Liver (tissue), 9 donors: Measurements from ENCODE around the gene DCT. TPM values are rescaled to one million over a fixed set of nuclear protein-coding genes. Genes with fewer than 3 reads are reported as not detected.

Source experiments
- DNase-seq: peaks from one replicate; pipeline ENCODE4 v3.0.0-alpha.2; 2017; ENCODE audit warnings: low spot score
- H3K27ac ChIP-seq, 2 donors: one replicate each; pipeline ENCODE4 v1.7.0; 2013; ENCODE audit warnings: inconsistent platforms in 2 of 2, low read length in 2 of 2, control low read depth in 1 of 2, low read depth in 1 of 2, mild to moderate bottlenecking in 1 of 2
- H3K27me3 ChIP-seq, 4 donors: one replicate each; pipeline versions ENCODE4 v1.6.1 to v1.7.0; 2013; ENCODE audit warnings: low read length in 3 of 4, inconsistent platforms in 1 of 4, mild to moderate bottlenecking in 1 of 4, moderate library complexity in 1 of 4; ENCODE audit not compliant: control insufficient read depth in 4 of 4, insufficient read depth in 4 of 4
- H3K36me3 ChIP-seq, 4 donors: one replicate each; pipeline versions ENCODE4 v1.6.1 to v1.7.0; 2013; ENCODE audit warnings: low read length in 3 of 4, mild to moderate bottlenecking in 3 of 4, low read depth in 1 of 4, moderate library complexity in 1 of 4; ENCODE audit not compliant: control insufficient read depth in 4 of 4, insufficient read depth in 3 of 4
- H3K4me1 ChIP-seq, 4 donors: one replicate each; pipeline versions ENCODE4 v1.6.1 to v1.7.0; 2013; ENCODE audit warnings: low read length in 3 of 4, mild to moderate bottlenecking in 3 of 4, moderate library complexity in 1 of 4; ENCODE audit not compliant: control insufficient read depth in 4 of 4, insufficient read depth in 4 of 4
- H3K4me3 ChIP-seq, 3 donors: one replicate each; pipeline versions ENCODE4 v1.6.1 to v1.7.0; 2013; ENCODE audit warnings: low read length in 3 of 3, control low read depth in 1 of 3, low read depth in 1 of 3, mild to moderate bottlenecking in 1 of 3
- H3K9ac ChIP-seq, 2 donors: one replicate each; pipeline ENCODE4 v1.7.0; 2013; ENCODE audit warnings: low read length in 2 of 2, mild to moderate bottlenecking in 2 of 2, moderate library complexity in 2 of 2, control low read depth in 1 of 2, low read depth in 1 of 2
- H3K9me3 ChIP-seq, 4 donors: one replicate each; pipeline versions ENCODE4 v1.6.1 to v1.7.0; 2013; ENCODE audit warnings: low read length in 3 of 4; ENCODE audit not compliant: control insufficient read depth in 4 of 4
- EGR1 ChIP-seq, 2 donors: IDR thresholded peaks; 2 replicates each; pipeline ENCODE4 v1.6.1; 2016 to 2018; ENCODE audit warnings: antibody characterized with exemption in 2 of 2, low read depth in 2 of 2
- FOXA1 ChIP-seq: IDR thresholded peaks from 2 replicates; pipeline ENCODE4 v1.6.1; 2016; ENCODE audit warnings: antibody characterized with exemption
- FOXA2 ChIP-seq: IDR thresholded peaks from 2 replicates; pipeline ENCODE4 v1.6.1; 2016; ENCODE audit warnings: antibody characterized with exemption
- GABPA ChIP-seq, 2 donors: IDR thresholded peaks in 1 of 2; conservative IDR thresholded peaks in 1 of 2; 2 replicates each; pipeline ENCODE4 v1.6.1; 2016; ENCODE audit warnings: antibody characterized with exemption in 2 of 2, mild to moderate bottlenecking in 1 of 2, moderate library complexity in 1 of 2
- HNF4A ChIP-seq, 2 donors: conservative IDR thresholded peaks; 2 replicates each; pipeline ENCODE4 v1.6.1; 2016; ENCODE audit warnings: antibody characterized with exemption in 2 of 2, mild to moderate bottlenecking in 2 of 2
- HNF4G ChIP-seq: IDR thresholded peaks from 2 replicates; pipeline ENCODE4 v1.6.1; 2016; ENCODE audit warnings: antibody characterized with exemption
- JUND ChIP-seq, 2 donors: IDR thresholded peaks; 2 replicates each; pipeline ENCODE4 v1.6.1; 2016; ENCODE audit warnings: antibody characterized with exemption in 2 of 2
- NR2F2 ChIP-seq: IDR thresholded peaks from 2 replicates; pipeline ENCODE4 v1.6.1; 2016; ENCODE audit warnings: antibody characterized with exemption
- RAD21 ChIP-seq, 2 donors: IDR thresholded peaks; 2 replicates each; pipeline ENCODE4 v1.6.1; 2016; ENCODE audit warnings: antibody characterized with exemption in 2 of 2, mild to moderate bottlenecking in 2 of 2
- RXRA ChIP-seq, 2 donors: IDR thresholded peaks; 2 replicates each; pipeline ENCODE4 v1.6.1; 2017 to 2018; ENCODE audit warnings: antibody characterized with exemption in 2 of 2, mild to moderate bottlenecking in 1 of 2
- SP1 ChIP-seq: IDR thresholded peaks from 2 replicates; pipeline ENCODE4 v1.6.1; 2018; ENCODE audit warnings: antibody characterized with exemption, mild to moderate bottlenecking
- YY1 ChIP-seq: IDR thresholded peaks from 2 replicates; pipeline ENCODE4 v1.6.1; 2016; ENCODE audit warnings: antibody characterized with exemption, mild to moderate bottlenecking
- WGBS: extraction: QIAGEN DNeasy Blood & Tissue Kit; methylation state at CpG from one replicate; pipeline ENCODE4 v1.1.7; 2013; 5-methylcytosine and 5-hydroxymethylcytosine counted together
- polyA plus RNA-seq, 2 donors: library from polyadenylated mRNA; stranded (reverse) in 1 of 2; unstranded in 1 of 2; fragments of 200-250 nt in 1 of 2; fragments of >200 nt in 1 of 2; fragmentation: Nextera tagmentation in 1 of 2; extraction: Ambion mirVana in 1 of 2; gene quantifications; one replicate each; pipeline versions ENCODE4 v1.2.1 to v1.2.3, GENCODE V29; 2013 to 2015
- total RNA-seq, 2 donors: library from RNA; depleted of rRNA; stranded (reverse); fragments of >200 nt; gene quantifications; one replicate each; pipeline ENCODE4 v1.2.3, GENCODE V29; 2014
- TF ChIP-seq, protein P1 (sequence below): IDR thresholded peaks from 2 replicates; pipeline ENCODE4 v1.6.1; 2016; ENCODE audit warnings: antibody characterized with exemption
- TF ChIP-seq, protein P2 (sequence below): fragments of 150-350 bp; IDR thresholded peaks from 2 replicates; pipeline ENCODE4 v1.5.1; 2017; ENCODE audit warnings: improper control_type of control experiment, low read depth, low read length; ENCODE audit not compliant: missing input control
- TF ChIP-seq, protein P3 (sequence below): IDR thresholded peaks from 2 replicates; pipeline ENCODE4 v1.6.1; 2016; ENCODE audit warnings: antibody characterized with exemption
- TF ChIP-seq, protein P4 (sequence below): IDR thresholded peaks from 2 replicates; pipeline ENCODE4 v1.6.1; 2016; ENCODE audit warnings: antibody characterized with exemption
- TF ChIP-seq, protein P5 (sequence below): IDR thresholded peaks from 2 replicates; pipeline ENCODE4 v1.6.1; 2016; ENCODE audit warnings: antibody characterized with exemption, mild to moderate bottlenecking
- donor health status: healthy.
- donor health status: healthy.
- donor health status: healthy.
- donor health status: healthy.
- donor health status: healthy.

The DCT gene
- total and polyA plus RNA-seq, 4 donors: 0.08 to 0.19 TPM; not detected in 2

DNA sequence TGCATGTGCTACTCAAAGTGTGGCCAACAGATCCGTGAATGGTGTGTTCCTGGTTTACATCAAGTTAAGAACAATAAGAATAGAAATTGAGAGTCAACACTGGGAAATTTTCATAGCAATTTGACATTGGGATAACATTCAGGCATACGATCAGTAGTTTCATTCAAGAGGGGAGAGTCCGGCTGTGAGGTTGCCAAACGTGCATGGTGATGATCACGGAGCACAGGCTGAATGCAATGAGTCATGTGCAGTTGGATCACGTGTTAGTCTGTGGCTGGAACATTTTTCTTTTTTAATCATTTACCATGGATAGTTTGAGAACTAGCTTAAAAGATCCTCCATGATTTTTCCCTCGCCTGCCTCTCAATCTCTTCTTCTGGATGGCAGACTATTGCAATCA is 2.5 kb upstream of the DCT start:
- Histone ChIP-seq H3K9ac (no peak overlapping the region), H3K36me3 (no peaks in the 10 kb centered on the region), H3K9me3 (no peaks in the 10 kb centered on the region), H3K27ac (no peak overlapping the region), H3K27me3 (no peaks in the 10 kb centered on the region), H3K4me3 (no peak overlapping the region), H3K4me1 (no peaks in the 10 kb centered on the region)
- DNase-seq: no peak
- 79% methylated on average over 7 of the region's 7 CpGs for WGBS
- no peak for TF ChIP-seq GABPA (IDR thresholded peaks at IDR 0.05 in 1 of 2, conservative IDR thresholded peaks at IDR 0.05 in 1 of 2)
- no peak for TF ChIP-seq RAD21 (IDR thresholded peaks at IDR 0.05)
- no peak for TF ChIP-seq FOXA1
- TF ChIP-seq SP1: no peak
- TF ChIP-seq EGR1 (IDR thresholded peaks at IDR 0.05; ENCODE audit: low read depth in 2 of 2): no peak
- TF ChIP-seq, protein P1, sequence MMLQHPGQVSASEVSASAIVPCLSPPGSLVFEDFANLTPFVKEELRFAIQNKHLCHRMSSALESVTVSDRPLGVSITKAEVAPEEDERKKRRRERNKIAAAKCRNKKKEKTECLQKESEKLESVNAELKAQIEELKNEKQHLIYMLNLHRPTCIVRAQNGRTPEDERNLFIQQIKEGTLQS: no peak
- no peak for TF ChIP-seq JUND (IDR thresholded peaks at IDR 0.05)
- TF ChIP-seq RXRA (IDR thresholded peaks at IDR 0.05): no peak
- TF ChIP-seq, protein P2, sequence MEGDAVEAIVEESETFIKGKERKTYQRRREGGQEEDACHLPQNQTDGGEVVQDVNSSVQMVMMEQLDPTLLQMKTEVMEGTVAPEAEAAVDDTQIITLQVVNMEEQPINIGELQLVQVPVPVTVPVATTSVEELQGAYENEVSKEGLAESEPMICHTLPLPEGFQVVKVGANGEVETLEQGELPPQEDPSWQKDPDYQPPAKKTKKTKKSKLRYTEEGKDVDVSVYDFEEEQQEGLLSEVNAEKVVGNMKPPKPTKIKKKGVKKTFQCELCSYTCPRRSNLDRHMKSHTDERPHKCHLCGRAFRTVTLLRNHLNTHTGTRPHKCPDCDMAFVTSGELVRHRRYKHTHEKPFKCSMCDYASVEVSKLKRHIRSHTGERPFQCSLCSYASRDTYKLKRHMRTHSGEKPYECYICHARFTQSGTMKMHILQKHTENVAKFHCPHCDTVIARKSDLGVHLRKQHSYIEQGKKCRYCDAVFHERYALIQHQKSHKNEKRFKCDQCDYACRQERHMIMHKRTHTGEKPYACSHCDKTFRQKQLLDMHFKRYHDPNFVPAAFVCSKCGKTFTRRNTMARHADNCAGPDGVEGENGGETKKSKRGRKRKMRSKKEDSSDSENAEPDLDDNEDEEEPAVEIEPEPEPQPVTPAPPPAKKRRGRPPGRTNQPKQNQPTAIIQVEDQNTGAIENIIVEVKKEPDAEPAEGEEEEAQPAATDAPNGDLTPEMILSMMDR: no peak
- TF ChIP-seq YY1: no peak
- no peak for TF ChIP-seq FOXA2

DNA sequence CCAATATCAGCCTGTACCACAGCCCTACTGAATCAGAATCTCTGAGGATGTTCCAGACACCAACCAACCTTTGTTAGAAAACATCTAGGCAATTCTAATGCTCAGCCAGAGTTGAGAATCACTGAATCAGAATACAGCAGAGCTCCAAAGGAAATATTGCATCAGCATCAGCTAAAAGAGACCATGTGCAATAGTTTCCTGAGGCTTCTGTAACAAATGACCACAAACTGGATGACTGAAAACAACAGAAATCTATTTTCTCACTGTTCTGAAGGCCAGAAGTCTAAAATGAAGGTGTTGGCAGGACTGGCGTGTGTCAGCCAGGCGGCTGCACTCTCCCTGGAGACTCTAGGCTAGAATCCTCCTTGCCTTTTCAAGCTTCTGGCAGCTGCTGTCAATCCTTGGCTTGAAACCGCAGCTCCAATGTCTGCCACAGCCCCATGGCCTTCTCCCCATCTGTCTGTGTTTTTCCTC is 1.2 kb upstream of the DCT start:
- Histone ChIP-seq H3K27ac (no peak overlapping the region), H3K27me3 (no peaks in the 10 kb centered on the region), H3K9ac (no peak overlapping the region), H3K4me1 (no peaks in the 10 kb centered on the region), H3K36me3 (no peaks in the 10 kb centered on the region), H3K9me3 (no peaks in the 10 kb centered on the region), H3K4me3 (no peak overlapping the region)
- no peak for DNase-seq
- TF ChIP-seq RAD21 (IDR thresholded peaks at IDR 0.05): no peak
- no peak for TF ChIP-seq GABPA (IDR thresholded peaks at IDR 0.05 in 1 of 2, conservative IDR thresholded peaks at IDR 0.05 in 1 of 2)
- no peak for TF ChIP-seq NR2F2
- TF ChIP-seq, protein P3, sequence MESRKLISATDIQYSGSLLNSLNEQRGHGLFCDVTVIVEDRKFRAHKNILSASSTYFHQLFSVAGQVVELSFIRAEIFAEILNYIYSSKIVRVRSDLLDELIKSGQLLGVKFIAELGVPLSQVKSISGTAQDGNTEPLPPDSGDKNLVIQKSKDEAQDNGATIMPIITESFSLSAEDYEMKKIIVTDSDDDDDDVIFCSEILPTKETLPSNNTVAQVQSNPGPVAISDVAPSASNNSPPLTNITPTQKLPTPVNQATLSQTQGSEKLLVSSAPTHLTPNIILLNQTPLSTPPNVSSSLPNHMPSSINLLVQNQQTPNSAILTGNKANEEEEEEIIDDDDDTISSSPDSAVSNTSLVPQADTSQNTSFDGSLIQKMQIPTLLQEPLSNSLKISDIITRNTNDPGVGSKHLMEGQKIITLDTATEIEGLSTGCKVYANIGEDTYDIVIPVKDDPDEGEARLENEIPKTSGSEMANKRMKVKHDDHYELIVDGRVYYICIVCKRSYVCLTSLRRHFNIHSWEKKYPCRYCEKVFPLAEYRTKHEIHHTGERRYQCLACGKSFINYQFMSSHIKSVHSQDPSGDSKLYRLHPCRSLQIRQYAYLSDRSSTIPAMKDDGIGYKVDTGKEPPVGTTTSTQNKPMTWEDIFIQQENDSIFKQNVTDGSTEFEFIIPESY: no peak
- TF ChIP-seq, protein P4, sequence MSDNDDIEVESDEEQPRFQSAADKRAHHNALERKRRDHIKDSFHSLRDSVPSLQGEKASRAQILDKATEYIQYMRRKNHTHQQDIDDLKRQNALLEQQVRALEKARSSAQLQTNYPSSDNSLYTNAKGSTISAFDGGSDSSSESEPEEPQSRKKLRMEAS: no peak
- TF ChIP-seq HNF4A (conservative IDR thresholded peaks at IDR 0.05): no peak
- TF ChIP-seq, protein P1: no peak
- TF ChIP-seq, protein P5, sequence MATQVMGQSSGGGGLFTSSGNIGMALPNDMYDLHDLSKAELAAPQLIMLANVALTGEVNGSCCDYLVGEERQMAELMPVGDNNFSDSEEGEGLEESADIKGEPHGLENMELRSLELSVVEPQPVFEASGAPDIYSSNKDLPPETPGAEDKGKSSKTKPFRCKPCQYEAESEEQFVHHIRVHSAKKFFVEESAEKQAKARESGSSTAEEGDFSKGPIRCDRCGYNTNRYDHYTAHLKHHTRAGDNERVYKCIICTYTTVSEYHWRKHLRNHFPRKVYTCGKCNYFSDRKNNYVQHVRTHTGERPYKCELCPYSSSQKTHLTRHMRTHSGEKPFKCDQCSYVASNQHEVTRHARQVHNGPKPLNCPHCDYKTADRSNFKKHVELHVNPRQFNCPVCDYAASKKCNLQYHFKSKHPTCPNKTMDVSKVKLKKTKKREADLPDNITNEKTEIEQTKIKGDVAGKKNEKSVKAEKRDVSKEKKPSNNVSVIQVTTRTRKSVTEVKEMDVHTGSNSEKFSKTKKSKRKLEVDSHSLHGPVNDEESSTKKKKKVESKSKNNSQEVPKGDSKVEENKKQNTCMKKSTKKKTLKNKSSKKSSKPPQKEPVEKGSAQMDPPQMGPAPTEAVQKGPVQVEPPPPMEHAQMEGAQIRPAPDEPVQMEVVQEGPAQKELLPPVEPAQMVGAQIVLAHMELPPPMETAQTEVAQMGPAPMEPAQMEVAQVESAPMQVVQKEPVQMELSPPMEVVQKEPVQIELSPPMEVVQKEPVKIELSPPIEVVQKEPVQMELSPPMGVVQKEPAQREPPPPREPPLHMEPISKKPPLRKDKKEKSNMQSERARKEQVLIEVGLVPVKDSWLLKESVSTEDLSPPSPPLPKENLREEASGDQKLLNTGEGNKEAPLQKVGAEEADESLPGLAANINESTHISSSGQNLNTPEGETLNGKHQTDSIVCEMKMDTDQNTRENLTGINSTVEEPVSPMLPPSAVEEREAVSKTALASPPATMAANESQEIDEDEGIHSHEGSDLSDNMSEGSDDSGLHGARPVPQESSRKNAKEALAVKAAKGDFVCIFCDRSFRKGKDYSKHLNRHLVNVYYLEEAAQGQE: no peak
- no peak for TF ChIP-seq FOXA2
- TF ChIP-seq SP1: no peak
- TF ChIP-seq FOXA1: no peak
- TF ChIP-seq HNF4G: no peak
- TF ChIP-seq RXRA (IDR thresholded peaks at IDR 0.05): no peak
- no peak for TF ChIP-seq JUND (IDR thresholded peaks at IDR 0.05)
- WGBS: 84% methylated on average over 3 of the region's 3 CpGs
